GM18517 (cell line): ENCODE measurements around the gene AGAP9.
A peak's percentile ranks its signal among the peaks of the same experiment; 100 is the strongest.
"Not testable (repeated sequence)": the region's sequence is repeated elsewhere in the genome, so short reads cannot be mapped to it uniquely, and the experiment has no call there.

Experiments used
- ATAC-seq: cut with Tn5 transposase; IDR thresholded peaks from one replicate; pipeline ENCODE4 v1.9.1; 2021; ENCODE audit warnings: mild to moderate bottlenecking, moderate library complexity; ENCODE audit not compliant: unreplicated experiment

The AGAP9 gene

DNA sequence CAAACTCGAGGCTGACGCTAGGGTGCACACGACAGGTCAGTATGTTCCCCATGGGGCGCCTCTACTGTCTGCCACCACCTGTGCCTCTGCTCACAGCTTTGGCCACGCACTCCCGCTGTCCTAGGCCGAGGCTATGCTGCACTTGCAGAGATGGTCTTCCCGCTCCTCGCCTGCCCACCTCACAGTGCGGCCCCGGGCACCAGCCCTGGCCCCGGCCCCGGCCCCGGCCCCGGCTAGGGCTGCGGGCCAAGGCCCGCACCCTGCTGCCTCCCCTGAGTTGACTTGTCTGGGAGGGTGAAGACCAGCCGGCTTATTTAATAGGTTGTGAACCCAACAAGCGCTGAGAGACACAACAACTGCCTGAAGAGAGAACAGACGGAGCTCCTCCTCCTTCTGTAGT lies at the start of gene AGAP9:
TSS of gene AGAP9 (minus strand) at position 164 of the 400 bp plus-strand sequence. CDS start at position 52, 112 bp downstream.
- not testable (repeated sequence) for ATAC-seq

DNA sequence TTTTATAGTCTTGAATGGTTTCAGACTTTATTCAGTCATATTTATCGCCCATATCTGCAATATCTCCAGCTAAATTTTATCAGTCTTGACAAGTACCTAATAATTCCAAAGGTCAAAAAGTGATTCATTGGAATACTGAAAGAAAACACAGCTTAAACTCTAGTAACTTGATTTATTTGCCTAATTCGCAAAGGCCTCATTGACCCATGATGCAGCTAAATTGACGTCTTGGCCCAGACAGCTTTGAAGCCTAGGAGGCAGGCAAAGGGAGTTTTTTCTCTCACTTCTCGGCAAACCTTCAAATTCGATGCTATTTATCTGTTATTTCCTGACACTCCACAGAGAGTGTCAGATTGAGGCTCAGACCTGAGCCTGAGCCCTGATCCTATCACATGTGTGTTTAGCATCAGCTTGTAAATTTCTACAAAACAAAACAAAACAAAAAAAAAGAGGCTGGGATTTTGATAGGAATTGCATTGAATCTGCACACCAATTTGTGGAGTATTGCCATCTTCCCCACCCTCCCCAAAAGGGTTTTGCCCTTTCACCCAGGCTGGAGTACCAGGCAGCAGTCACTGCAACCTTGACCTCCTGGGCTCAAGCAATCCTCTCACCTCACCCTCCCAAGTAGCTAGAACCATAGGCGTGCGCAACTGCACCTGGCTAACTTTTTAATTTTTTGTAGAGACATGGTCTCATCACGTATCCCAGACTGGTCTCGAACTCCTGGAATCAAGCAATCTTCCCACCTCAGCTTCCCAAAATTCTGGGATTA lies 47.9 kb upstream of the AGAP9 start:
- not testable (repeated sequence) for ATAC-seq

DNA sequence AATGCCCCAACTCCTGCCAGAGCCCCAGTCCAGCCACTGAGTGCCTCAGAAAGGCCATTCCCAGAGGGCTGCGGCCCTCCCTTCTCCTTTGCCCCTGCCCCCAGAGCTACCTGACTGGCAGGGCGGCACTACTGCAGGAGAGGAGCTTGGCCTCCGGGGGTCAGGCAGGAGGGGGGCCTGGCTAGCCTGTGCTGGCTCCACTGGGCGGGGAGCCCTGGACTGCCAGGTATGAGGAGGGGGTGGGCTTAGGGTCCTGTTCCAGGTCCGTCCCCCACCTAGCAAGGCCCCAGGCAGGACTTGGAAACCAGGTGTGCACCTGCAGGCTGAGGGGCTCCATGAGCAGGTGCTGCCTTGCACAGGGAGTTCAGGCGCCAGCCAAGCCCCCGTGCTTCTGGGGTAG lies 43.3 kb upstream of the AGAP9 start:
- not testable (repeated sequence) for ATAC-seq

DNA sequence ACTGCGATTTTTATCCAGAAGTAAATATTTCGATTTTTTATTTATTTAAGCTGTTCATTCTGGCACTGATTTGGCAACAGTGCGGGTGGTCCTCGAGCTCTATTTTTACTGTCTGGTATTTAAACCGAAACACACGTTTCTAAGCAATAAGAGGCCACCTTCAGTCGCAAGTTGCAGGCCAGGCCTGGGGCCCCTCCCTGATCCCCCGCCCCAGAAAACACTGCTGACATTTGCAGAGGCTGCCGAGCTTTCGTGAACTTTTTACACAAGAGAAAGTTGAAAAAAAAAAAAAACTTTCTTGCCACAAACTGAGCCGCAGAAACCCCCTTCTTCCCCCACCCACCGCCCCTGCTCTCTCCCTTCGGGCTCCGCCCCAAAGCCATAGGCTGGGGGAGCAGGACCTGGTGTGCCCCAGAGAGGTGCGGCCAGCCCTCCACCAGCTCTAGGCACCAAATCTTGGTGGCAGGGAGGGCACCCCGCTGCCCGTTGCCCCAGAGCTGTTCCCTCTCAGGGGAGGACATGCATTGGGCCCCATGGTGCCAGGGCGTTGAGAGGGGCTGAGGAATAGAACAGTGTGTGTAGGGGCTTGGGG lies 42.8 kb upstream of the AGAP9 start:
- not testable (repeated sequence) for ATAC-seq

DNA sequence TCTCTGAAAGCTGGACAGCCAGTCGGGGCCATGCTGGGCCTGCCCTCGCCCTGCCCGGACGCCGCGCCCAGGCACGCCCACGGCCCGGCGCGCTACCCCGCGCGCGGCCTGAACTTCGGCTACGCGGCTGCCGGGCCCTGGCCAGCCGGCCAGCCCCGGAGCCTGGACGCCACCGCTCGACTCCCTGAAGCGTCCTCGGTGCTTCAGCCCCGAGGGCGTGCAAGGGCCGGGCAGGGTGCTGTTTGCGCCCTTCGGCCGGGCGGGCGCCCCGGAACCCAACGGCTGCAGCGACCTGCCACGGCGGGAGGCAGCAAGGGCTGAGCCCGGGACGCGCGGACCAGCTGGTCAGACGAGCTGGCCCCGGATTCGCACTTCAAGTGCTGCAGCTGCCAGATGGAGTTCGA lies 42.1 kb upstream of the AGAP9 start:
- not testable (repeated sequence) for ATAC-seq

DNA sequence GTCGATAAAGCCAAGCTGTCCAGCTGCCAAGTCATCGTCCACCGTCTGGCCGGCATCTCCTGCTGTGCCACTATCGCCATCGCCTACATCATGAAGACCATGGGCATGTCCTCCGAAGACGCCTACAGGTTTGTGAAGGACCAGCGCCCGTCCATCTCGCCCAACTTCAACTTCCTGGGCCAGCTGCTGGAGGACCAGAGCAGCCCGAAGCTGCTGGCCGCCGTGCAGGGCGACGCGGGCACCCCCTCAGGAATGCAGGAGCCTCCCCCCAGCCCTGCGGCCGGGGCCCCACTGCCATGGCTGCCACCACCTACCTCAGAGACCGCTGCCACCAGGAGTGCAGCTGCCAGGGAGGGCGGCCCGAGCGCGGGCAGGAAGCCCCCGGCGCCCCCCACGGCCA lies 41.5 kb upstream of the AGAP9 start:
- ATAC-seq, result not testable (repeated sequence)

DNA sequence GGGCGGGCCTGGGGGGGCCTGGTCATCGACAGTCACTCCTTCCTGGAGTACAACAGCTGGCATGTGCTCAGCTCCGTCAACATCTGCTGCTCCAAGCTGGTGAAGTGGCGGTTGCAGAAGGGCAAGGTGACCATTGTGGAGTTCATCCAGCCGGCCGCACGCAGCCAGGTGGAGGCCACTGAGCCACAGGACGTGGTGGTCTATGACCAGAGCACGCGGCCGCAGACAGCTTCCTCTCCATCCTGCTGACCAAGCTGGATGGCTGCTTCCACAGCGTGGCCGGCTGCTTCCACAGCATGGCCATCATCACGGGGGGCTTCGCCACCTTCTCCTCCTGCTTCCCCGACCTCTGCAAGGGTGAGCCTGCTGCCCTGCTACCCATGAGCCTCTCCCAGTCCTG lies 40.9 kb upstream of the AGAP9 start:
- ATAC-seq, result not testable (repeated sequence)

DNA sequence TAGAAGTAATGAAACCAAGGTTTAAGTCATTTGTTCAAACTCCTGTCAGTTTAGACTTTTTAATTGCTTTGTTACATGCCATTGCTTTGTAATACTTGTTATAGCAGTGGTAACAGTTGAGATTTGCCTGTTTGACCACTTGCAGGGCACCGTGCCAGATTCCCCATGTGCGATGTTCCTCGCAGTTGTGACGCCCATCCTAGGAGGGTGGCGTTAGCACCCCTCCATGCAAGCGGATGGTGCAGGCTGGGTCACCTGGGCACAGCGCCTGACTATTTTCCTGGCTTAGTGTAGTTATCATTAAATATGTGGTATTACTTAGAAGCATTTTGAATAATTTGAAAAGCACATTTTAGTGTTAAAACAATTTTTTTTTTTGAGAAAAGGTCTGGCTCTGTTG lies 37.0 kb upstream of the AGAP9 start:
- not testable (repeated sequence) for ATAC-seq

DNA sequence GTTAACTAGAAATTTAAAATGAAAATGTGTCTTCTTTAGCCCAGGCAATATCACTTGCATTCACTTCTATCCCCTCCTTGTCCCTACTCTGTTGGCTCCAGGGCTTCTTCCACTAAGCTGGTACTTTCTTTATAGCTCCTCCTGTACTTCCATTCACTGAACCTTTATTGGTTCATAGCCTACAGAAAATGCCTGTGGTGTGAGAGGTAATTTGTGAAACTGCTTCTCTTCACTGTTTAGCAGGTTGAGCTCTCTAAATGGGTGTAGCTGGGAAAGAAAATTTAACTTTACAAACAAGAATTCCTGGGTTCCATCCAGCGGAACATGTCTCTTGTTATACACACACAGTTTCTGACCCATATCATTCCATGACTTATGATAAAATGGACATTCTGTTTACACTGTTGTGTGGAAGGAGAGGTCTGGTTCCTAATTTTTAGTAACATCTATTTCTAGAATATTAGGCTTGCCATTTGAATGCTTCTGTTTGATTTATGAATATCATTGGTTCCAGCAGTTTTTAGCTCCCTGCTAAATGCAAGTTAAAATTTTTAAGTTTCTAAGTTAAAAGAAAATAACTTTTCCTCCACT lies 36.4 kb upstream of the AGAP9 start:
- ATAC-seq, result not testable (repeated sequence)

DNA sequence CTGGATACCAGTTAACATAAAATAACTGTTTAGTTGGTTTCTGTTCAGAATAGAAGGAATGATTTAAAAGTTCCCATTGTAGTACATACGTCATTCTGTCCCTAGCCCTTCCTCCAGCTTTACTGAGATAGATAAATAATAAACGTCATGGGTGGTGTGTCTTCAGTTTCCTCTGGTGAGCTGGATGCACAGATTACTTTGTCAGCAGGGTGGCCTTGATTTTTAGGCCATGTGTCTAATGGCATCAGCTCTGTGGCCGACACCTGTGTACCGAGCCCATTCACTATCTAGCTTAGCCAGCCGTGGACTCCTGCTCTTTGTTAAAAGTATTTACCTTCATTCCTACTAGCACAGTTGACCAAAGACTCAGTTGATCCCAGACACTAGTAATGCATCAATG lies 34.7 kb upstream of the AGAP9 start:
- not testable (repeated sequence) for ATAC-seq

DNA sequence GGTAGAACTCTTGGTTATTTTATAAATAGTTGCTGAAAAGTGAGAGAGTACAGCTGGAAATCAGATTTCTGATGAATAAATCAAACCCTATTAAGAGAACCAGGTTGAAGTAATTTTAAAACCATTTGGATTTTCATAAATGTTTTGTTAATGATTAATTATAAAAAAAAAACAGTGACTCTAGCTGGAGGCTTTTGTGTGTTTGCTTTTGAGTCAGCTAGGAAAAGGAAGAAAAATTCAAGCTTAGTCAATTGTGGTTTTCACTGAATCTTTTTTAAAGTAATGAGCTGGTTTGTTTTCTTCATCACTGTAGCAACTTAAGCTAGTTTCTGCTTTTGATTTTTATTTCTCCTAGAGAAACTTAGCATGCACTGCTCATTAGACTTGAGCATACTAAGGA lies 34.2 kb upstream of the AGAP9 start:
- not testable (repeated sequence) for ATAC-seq

DNA sequence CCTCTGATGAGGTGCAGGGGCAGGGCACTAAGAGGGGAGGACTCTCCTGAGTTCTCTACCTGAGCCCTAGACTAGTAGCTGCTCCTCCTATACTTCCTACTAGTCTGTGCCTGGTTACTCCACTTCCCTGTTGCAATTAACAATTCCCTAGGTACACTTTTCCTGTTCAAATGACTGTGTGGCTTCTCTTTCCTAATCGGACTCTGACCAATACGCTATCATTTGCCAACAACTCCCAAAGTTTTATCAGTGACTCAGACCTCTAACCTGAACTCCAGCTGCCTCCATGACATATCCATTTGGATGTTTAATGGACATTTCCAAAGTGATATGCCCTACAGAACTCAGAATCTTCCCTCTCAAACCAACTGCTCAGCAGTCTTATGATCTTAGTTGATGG lies 31.9 kb upstream of the AGAP9 start:
- not testable (repeated sequence) for ATAC-seq

DNA sequence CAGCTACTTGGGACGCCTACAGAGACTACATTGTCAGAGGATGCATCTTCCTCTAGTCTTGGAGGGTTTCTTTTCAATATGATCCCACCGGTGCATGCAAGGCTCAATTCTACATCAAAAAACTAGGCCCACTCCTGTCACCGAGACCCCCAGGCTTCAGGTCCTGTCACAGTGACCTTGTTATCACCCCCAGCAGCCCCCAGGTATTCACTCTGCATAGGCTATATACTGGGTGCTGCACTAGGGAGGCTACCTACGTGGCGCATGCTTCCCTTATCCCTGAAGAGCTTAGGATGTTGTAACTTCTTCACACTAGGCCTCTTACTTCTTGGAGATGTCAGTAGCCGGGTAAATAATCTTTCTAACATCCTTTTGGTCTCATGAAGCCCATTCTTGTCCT lies 31.1 kb upstream of the AGAP9 start:
- not testable (repeated sequence) for ATAC-seq

DNA sequence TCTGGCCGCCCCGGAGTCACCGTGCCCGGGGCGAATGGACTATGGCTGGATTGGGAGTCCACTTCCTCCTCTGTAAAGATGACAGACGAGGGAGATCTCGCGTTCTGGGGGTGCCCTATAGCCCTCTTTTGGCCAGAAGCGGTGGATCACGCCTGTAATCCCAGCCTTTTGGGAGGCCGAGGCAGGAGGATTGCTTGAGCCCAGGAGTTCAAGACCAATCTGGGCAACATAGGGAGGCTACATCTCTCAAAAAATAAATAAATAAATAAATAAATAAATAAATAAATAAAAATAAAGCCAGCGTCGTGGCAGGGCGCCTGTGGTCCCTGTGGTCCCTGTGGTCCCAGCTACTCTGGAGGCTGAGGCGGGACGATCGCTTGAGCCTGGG lies 30.4 kb upstream of the AGAP9 start:
- not testable (repeated sequence) for ATAC-seq

DNA sequence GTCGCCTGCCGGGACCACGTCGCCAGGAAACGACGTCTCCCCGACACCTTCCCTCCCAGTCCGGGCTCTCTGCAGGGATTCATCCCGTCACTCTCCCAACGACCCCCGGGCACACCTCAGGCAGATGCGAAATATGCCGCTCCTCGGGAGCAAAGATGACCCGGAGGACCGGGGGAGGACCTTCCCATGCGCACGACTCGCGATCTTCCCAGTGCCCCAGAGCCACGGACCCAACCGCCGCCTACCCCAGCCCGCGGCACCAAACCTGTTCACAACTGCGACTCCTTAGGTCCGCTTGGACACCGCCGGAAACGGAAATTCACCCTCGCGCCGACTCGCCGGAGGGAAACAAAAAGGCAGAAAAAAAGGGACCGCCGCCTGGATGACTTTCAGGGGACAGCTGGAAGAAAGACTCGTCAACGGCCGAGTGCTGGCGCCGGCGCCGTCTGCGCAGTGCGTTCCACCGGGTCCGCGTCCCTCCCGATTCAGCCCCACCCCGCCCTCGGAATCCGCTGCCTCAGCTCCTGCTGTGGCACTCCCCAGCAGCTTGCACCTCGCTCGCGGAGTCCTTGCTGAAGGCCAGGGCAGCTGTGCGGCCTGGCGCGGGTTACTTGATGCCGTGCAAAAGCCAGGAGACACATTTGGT lies 29.9 kb upstream of the AGAP9 start:
- peak; percentile 78 for ATAC-seq

DNA sequence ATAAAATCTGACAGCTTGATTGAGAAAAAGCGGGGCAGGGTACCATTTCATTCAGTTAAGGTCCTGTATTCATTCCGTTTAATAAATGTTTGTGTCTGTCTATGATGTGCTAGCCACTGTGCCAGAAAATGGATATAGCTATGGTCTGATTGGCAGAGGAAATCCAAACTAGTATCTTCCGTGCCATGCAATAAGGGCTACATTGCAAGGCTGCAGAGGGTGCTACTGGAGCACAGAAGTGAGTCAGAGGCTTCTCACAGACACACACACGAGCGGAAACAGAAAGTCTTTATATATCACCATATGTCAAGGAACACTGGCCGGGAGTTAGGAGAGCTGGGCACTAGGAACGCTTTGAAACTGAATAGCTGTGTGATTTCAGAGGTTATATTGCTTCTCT lies 29.3 kb upstream of the AGAP9 start:
- peak; percentile 67 for ATAC-seq

DNA sequence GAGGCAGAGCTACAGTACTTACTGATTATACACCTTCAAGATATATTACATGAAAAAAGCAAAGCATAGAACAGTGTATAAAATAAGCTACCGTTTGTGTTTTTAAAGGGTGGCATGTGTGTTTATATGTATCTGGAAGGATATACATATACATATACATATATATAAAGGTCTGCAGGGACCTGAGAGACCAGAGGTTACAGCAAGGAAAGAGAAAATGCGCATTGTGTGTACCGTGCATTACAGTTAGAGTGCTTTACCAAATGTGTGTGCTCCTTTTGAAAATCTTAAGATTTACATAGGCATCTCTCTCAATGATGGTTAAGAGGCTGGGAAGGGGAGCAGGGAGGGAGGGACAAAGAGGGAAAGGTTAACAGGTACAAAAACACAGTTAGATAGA lies 23.8 kb upstream of the AGAP9 start:
- ATAC-seq, result not testable (repeated sequence)

DNA sequence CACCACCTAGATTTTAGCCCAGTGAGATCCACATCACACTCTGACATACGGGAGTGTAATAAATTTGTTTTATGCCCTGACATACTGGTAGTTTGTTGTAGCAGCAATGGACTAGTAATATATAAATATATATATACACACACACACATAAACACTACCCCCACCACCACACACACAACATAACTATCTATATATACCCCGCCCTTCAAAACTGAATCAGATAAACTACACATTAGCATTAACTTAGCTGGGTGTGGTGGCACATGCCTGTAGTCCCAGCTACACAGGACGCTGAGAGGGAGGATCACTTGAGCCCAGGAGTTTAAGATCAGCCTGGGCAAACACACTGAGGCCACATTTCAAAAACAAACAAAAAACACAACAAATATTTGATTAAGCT lies 13.0 kb upstream of the AGAP9 start:
- ATAC-seq, result not testable (repeated sequence)

DNA sequence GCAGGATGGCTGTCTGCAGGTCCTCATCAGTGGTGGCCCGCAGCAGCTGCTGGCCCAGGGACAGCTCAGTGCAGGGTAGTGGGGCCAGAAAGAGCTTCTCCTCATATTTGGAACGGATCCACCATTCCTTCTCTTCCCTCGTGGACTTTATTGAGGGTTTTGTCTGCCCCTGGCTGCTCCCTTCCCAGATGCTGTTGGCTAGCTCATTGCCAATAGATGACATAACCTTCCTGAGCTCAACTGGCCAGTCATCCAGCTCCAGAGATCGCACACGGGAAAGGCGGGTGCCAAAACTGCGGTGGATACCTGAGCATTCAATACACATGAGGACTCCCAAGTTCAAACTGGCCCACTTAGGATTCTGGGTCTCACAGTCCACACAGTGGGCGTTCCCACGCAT lies 21.1 kb downstream of the AGAP9 start:
- ATAC-seq, result not testable (repeated sequence)

DNA sequence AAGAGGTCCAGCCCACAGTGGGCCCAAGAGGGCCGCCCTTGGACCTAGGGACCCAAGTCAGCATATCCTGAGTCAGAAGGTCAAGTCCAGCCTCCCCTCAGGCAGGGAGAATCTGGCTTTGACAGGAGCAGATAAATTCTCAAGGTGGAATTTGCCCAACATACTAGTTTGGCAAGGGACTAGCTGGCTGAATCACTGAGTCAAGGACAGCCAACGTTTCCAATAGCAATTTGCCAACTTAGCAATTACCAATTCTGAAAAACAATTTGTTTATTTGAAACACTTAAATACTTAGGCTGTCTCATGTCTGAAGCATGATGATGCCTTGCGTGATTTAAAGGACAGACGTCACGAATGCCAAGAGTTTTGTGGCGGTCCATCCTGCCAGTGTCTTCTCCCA lies 29.2 kb downstream of the AGAP9 start:
- not testable (repeated sequence) for ATAC-seq

DNA sequence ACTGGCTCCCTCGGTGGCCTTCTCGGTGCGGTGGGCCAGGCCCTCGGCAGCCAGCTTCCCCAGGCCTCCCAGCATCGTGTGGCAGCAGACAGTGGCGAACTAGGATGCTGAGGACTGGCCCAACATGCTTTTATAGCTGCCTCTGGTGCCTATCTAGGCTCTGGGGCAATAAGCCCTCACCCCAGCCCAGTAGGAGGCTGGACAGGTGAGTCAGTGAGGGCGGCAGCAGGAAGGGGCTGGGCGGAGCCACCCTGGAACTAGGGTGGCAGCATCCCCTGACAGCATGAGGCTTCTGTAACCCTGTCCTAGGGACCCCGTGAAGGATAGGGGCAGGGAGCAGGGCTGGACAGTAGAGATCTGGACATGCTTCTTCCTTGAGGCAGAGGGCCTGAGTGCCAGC lies 31.8 kb downstream of the AGAP9 start, which contains the start of gene FAM25G:
TSS of gene FAM25G (minus strand) at position 101 of the 400 bp plus-strand sequence. CDS start at position 75, 26 bp downstream.
- not testable (repeated sequence) for ATAC-seq
